ENCODE results near the gene ARHGAP23. TPM values are rescaled to one million over a fixed set of nuclear protein-coding genes. Genes with fewer than 3 reads are reported as not detected.
"Not testable (repeated sequence)": the region's sequence is repeated elsewhere in the genome, so short reads cannot be mapped to it uniquely, and the experiment has no call there.

ARHGAP23 gene
- total and polyA plus RNA-seq, 4 donors: 18.3 to 91.7 (median 39.2) TPM

DNA sequence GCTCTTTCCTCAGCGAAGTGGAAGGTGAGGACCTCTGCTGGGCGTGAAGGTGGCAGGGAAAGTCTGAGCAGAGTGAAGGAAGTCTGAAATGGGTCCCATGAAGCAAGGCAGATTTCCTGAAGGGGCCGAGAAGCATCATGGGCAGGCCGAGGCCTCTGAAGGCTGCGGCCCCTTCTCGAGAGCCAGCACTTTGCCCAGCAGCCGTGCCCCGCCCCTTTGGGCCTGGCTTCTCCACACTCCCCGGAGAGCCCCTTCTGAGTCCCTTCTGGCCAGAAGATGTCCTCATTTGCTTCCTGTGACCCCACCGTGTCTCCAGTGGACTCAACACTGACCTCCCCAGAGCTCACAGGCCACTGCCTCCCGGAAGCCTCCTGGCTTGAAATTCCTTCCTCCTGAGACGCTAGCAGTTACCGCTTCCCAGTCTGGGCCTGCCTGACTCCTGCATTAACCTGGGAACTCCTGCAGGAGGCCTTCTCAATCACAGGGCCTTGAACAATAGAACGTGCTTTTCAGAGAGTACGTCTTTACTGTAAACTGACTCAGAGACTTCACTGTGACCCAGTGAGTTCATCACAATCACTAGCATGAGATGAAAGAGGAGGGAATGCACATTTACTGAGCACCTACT lies 75.1 kb downstream of the ARHGAP23 start:
- not testable (repeated sequence) for DNase-seq; H3K27me3 ChIP-seq (ENCODE audit: control insufficient read depth in 3 of 3, insufficient read depth in 3 of 3, low read length in 2 of 3); H3K4me3 ChIP-seq; ATAC-seq (ENCODE audit: insufficient read depth, low FRiP score); H3K27ac ChIP-seq (ENCODE audit: low read depth in 1 of 2, low read length in 1 of 2); H3K9me3 ChIP-seq (ENCODE audit: control insufficient read depth in 4 of 4, insufficient read depth in 3 of 4, low read length in 3 of 4); H3K4me1 ChIP-seq (ENCODE audit: control insufficient read depth in 5 of 5, insufficient read depth in 5 of 5, low read length in 5 of 5); H3K9ac ChIP-seq (ENCODE audit: insufficient read depth in 1 of 2, low read length in 2 of 2)
- WGBS, 2 donors: 82 to 91% methylated on average over 15 of the region's 15 CpGs
- peaks cover 0 to 22% (median 4%) of the 10 kb centered on the region in 4 donors for H3K36me3 ChIP-seq (ENCODE audit: control insufficient read depth in 4 of 4, insufficient read depth in 4 of 4, low read length in 4 of 4)

DNA sequence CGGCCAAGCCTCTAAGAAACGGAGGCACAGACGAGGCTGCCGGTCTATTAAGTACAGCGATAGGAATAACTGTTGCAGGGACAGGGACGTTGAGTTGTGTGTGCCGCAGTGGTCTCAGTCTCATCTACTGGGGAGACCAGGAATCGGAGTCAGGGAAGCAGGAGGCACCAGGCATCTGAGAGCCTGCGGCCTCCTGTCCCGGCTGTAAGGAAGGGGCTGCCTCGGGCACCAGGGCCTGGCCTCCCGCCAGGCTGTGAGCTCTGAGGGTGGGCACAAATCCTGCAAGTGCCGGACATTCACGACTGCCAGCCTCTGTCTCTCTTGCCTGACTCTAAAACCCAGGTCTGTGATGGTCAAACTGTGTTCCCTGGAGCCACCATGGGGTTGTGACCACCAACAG lies 76.0 kb downstream of the ARHGAP23 start:
- peaks cover 0 to 21% (median 4%) of the 10 kb centered on the region in 4 donors for H3K36me3 ChIP-seq (ENCODE audit: control insufficient read depth in 4 of 4, insufficient read depth in 4 of 4, low read length in 4 of 4)
- ATAC-seq (ENCODE audit: insufficient read depth, low FRiP score) (no peak), DNase-seq (no peak)
- no peak overlapping the region for H3K4me3 ChIP-seq
- no peak overlapping the region for H3K27ac ChIP-seq (ENCODE audit: low read depth in 1 of 2, low read length in 1 of 2)
- no peaks in the 10 kb centered on the region for H3K9me3 ChIP-seq (ENCODE audit: control insufficient read depth in 4 of 4, insufficient read depth in 3 of 4, low read length in 3 of 4)
- H3K9ac ChIP-seq (ENCODE audit: insufficient read depth in 1 of 2, low read length in 2 of 2): no peak overlapping the region
- WGBS, 2 donors: 94% methylated on average over 14 of the region's 14 CpGs
- peaks cover 0 to 1% (median 0%) of the 10 kb centered on the region in 5 donors for H3K4me1 ChIP-seq (ENCODE audit: control insufficient read depth in 5 of 5, insufficient read depth in 5 of 5, low read length in 5 of 5)
- TF ChIP-seq, protein P1, sequence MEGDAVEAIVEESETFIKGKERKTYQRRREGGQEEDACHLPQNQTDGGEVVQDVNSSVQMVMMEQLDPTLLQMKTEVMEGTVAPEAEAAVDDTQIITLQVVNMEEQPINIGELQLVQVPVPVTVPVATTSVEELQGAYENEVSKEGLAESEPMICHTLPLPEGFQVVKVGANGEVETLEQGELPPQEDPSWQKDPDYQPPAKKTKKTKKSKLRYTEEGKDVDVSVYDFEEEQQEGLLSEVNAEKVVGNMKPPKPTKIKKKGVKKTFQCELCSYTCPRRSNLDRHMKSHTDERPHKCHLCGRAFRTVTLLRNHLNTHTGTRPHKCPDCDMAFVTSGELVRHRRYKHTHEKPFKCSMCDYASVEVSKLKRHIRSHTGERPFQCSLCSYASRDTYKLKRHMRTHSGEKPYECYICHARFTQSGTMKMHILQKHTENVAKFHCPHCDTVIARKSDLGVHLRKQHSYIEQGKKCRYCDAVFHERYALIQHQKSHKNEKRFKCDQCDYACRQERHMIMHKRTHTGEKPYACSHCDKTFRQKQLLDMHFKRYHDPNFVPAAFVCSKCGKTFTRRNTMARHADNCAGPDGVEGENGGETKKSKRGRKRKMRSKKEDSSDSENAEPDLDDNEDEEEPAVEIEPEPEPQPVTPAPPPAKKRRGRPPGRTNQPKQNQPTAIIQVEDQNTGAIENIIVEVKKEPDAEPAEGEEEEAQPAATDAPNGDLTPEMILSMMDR (IDR thresholded peaks at IDR 0.05; ENCODE audit: control extremely low read depth, extremely low read depth): no peak
- H3K27me3 ChIP-seq (ENCODE audit: control insufficient read depth in 3 of 3, insufficient read depth in 3 of 3, low read length in 2 of 3): no peaks in the 10 kb centered on the region

- TF ChIP-seq, protein P1 (IDR thresholded peaks at IDR 0.05; ENCODE audit: control extremely low read depth, extremely low read depth): no peak
- 85 to 97% methylated on average over 3 of the region's 3 CpGs for WGBS, 2 donors
- Histone ChIP-seq H3K9ac (ENCODE audit: insufficient read depth in 1 of 2, low read length in 2 of 2) (no peak overlapping the region), H3K9me3 (ENCODE audit: control insufficient read depth in 4 of 4, insufficient read depth in 3 of 4, low read length in 3 of 4) (no peaks in the 10 kb centered on the region), H3K27ac (ENCODE audit: low read depth in 1 of 2, low read length in 1 of 2) (no peak overlapping the region), H3K36me3 (ENCODE audit: control insufficient read depth in 4 of 4, insufficient read depth in 4 of 4, low read length in 4 of 4) (peaks cover 0 to 18% (median 2%) of the 10 kb centered on the region in 4 donors), H3K4me1 (ENCODE audit: control insufficient read depth in 5 of 5, insufficient read depth in 5 of 5, low read length in 5 of 5) (peaks cover 0 to 15% (median 3%) of the 10 kb centered on the region in 5 donors), H3K27me3 (ENCODE audit: control insufficient read depth in 3 of 3, insufficient read depth in 3 of 3, low read length in 2 of 3) (peaks cover 0 to 9% (median 0%) of the 10 kb centered on the region in 3 donors), H3K4me3 (no peak overlapping the region)
- DNase-seq (no peak), ATAC-seq (ENCODE audit: insufficient read depth, low FRiP score) (no peak)
These were observed 79.2 kb downstream of the ARHGAP23 start for GRCh38 chr17:38507436-38507835.

- DNase-seq (no peak), ATAC-seq (ENCODE audit: insufficient read depth, low FRiP score) (no peak)
- WGBS, 2 donors: 83 to 84% methylated on average over 3 of the region's 3 CpGs
- H3K36me3 ChIP-seq (ENCODE audit: control insufficient read depth in 4 of 4, insufficient read depth in 4 of 4, low read length in 4 of 4): peaks cover 0 to 18% (median 2%) of the 10 kb centered on the region in 4 donors
- H3K27me3 ChIP-seq (ENCODE audit: control insufficient read depth in 3 of 3, insufficient read depth in 3 of 3, low read length in 2 of 3): peaks cover 0 to 9% (median 0%) of the 10 kb centered on the region in 3 donors
- H3K9me3 ChIP-seq (ENCODE audit: control insufficient read depth in 4 of 4, insufficient read depth in 3 of 4, low read length in 3 of 4): no peaks in the 10 kb centered on the region
- TF ChIP-seq, protein P1 (IDR thresholded peaks at IDR 0.05; ENCODE audit: control extremely low read depth, extremely low read depth): no peak
- H3K4me3 ChIP-seq: no peak overlapping the region
- no peak overlapping the region for H3K9ac ChIP-seq (ENCODE audit: insufficient read depth in 1 of 2, low read length in 2 of 2)
- H3K4me1 ChIP-seq (ENCODE audit: control insufficient read depth in 5 of 5, insufficient read depth in 5 of 5, low read length in 5 of 5): peaks cover 0 to 15% (median 3%) of the 10 kb centered on the region in 5 donors
- no peak overlapping the region for H3K27ac ChIP-seq (ENCODE audit: low read depth in 1 of 2, low read length in 1 of 2)
These were observed 79.8 kb downstream of the ARHGAP23 start for GRCh38 chr17:38507921-38508569.
